ENCODE data around the gene POLR2F. TPM values are rescaled to one million over a fixed set of nuclear protein-coding genes. Genes with fewer than 3 reads are reported as not detected.
A peak's percentile ranks its signal among the peaks of the same experiment; 100 is the strongest.

POLR2F gene
- total RNA-seq, 1 experiment from 2014 or later, result 138 TPM

DNA sequence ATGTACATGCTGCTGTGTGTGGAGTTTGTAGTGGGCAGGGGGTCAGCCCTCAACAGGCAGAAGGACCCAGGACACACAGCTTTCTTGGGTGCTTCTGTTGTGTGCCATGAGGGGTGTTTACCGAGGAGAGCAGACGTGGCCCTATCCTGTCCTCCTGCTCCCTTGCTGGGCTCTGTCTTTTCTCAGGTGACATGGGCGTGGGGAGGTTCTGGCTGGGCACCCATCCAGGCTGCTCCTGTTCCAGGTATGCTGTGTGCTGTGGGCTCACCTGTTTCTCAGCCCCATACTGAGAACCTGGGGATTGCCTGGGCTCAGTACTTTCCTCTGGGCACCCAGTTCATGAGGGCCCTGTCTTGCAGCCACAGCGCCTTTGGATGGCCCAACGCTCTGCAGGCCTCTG, 24.1 kb upstream of the POLR2F start (continued):
- TF ChIP-seq, protein P1, sequence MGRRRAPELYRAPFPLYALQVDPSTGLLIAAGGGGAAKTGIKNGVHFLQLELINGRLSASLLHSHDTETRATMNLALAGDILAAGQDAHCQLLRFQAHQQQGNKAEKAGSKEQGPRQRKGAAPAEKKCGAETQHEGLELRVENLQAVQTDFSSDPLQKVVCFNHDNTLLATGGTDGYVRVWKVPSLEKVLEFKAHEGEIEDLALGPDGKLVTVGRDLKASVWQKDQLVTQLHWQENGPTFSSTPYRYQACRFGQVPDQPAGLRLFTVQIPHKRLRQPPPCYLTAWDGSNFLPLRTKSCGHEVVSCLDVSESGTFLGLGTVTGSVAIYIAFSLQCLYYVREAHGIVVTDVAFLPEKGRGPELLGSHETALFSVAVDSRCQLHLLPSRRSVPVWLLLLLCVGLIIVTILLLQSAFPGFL (CRISPR knock-in tag; IDR thresholded peaks at IDR 0.05; ENCODE audit: borderline replicate concordance), result no peak
- TF ChIP-seq, protein P2, sequence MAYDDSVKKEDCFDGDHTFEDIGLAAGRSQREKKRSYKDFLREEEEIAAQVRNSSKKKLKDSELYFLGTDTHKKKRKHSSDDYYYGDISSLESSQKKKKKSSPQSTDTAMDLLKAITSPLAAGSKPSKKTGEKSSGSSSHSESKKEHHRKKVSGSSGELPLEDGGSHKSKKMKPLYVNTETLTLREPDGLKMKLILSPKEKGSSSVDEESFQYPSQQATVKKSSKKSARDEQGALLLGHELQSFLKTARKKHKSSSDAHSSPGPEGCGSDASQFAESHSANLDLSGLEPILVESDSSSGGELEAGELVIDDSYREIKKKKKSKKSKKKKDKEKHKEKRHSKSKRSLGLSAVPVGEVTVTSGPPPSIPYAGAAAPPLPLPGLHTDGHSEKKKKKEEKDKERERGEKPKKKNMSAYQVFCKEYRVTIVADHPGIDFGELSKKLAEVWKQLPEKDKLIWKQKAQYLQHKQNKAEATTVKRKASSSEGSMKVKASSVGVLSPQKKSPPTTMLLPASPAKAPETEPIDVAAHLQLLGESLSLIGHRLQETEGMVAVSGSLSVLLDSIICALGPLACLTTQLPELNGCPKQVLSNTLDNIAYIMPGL (CRISPR knock-in tag; IDR thresholded peaks at IDR 0.05), result no peak
- TF ChIP-seq, protein P3, sequence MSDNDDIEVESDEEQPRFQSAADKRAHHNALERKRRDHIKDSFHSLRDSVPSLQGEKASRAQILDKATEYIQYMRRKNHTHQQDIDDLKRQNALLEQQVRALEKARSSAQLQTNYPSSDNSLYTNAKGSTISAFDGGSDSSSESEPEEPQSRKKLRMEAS (CRISPR knock-in tag; IDR thresholded peaks at IDR 0.05), result no peak
- TF ChIP-seq, protein P4, sequence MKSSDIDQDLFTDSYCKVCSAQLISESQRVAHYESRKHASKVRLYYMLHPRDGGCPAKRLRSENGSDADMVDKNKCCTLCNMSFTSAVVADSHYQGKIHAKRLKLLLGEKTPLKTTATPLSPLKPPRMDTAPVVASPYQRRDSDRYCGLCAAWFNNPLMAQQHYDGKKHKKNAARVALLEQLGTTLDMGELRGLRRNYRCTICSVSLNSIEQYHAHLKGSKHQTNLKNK (CRISPR knock-in tag; IDR thresholded peaks at IDR 0.05), result no peak

DNA sequence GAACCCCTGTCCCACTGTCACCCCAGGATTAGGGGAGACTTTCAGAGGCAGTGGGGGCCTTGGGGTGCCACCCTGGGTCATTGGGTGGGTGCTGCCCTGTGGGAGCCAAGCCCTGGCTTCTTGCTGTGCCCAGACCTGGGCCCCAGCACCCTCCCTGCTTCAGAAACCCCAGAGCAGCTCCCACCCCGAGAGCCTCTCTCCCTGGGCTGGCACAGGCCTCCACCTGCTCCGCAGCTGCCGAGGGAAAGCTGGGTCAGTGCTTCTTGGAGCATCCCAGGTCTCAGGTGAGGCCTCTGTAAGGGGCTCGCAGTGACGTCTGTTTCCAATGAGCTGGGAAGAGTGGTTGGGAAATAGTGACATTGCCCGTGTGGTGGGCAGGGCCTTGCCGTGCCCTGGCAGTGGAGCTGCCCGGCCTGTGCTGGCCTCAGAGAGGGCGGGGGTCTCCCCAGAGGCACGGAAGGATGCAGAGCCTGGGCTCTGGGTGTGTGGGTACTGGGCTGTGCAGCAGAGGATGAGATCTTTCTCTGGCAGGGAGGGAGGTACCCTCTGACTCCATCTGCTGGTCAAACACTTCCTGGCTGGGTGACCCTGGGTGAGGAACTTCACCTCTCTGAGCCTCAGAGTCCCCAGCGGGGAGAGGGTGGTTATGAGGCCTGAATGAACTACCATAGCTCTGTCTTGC, 23.1 kb upstream of the POLR2F start:
- ChIA-PET CTCF (interaction anchor here (0.5 to 1.7 kb wide), 11 partner anchors 10 to 113 kb away, joined by 3 to 8 read pairs (median 4); partner anchors contain the start of gene MICALL1), POLR2A (no interaction called here)
- Mint-ChIP-seq H3K4me1 (peaks cover 3% of the 10 kb centered on the region), H3K27ac (peak overlapping the region; percentile 57; the same call in 1 of the 2 replicates), H3K27me3 (ENCODE audit: low read depth) (no peaks in the 10 kb centered on the region; the same call in 1 of the 2 replicates), H3K4me3 (no peak overlapping the region), H3K9me3 (no peaks in the 10 kb centered on the region), H3K36me3 (peaks cover 17% of the 10 kb centered on the region)
- DNase-seq (ENCODE audit: low spot score) (peak; percentile 36), ATAC-seq (peak; percentile 58)
- TF ChIP-seq, protein P5, sequence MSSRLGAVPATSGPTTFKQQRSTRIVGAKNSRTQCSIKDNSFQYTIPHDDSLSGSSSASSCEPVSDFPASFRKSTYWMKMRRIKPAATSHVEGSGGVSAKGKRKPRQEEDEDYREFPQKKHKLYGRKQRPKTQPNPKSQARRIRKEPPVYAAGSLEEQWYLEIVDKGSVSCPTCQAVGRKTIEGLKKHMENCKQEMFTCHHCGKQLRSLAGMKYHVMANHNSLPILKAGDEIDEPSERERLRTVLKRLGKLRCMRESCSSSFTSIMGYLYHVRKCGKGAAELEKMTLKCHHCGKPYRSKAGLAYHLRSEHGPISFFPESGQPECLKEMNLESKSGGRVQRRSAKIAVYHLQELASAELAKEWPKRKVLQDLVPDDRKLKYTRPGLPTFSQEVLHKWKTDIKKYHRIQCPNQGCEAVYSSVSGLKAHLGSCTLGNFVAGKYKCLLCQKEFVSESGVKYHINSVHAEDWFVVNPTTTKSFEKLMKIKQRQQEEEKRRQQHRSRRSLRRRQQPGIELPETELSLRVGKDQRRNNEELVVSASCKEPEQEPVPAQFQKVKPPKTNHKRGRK (CRISPR knock-in tag; IDR thresholded peaks at IDR 0.05; ENCODE audit: borderline replicate concordance), result no peak
- TF ChIP-seq, protein P6, sequence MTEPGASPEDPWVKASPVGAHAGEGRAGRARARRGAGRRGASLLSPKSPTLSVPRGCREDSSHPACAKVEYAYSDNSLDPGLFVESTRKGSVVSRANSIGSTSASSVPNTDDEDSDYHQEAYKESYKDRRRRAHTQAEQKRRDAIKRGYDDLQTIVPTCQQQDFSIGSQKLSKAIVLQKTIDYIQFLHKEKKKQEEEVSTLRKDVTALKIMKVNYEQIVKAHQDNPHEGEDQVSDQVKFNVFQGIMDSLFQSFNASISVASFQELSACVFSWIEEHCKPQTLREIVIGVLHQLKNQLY (CRISPR knock-in tag; IDR thresholded peaks at IDR 0.05), result no peak
- TF ChIP-seq, protein P7, sequence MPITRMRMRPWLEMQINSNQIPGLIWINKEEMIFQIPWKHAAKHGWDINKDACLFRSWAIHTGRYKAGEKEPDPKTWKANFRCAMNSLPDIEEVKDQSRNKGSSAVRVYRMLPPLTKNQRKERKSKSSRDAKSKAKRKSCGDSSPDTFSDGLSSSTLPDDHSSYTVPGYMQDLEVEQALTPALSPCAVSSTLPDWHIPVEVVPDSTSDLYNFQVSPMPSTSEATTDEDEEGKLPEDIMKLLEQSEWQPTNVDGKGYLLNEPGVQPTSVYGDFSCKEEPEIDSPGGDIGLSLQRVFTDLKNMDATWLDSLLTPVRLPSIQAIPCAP (CRISPR knock-in tag; IDR thresholded peaks at IDR 0.05), result no peak
- TF ChIP-seq, protein P8, sequence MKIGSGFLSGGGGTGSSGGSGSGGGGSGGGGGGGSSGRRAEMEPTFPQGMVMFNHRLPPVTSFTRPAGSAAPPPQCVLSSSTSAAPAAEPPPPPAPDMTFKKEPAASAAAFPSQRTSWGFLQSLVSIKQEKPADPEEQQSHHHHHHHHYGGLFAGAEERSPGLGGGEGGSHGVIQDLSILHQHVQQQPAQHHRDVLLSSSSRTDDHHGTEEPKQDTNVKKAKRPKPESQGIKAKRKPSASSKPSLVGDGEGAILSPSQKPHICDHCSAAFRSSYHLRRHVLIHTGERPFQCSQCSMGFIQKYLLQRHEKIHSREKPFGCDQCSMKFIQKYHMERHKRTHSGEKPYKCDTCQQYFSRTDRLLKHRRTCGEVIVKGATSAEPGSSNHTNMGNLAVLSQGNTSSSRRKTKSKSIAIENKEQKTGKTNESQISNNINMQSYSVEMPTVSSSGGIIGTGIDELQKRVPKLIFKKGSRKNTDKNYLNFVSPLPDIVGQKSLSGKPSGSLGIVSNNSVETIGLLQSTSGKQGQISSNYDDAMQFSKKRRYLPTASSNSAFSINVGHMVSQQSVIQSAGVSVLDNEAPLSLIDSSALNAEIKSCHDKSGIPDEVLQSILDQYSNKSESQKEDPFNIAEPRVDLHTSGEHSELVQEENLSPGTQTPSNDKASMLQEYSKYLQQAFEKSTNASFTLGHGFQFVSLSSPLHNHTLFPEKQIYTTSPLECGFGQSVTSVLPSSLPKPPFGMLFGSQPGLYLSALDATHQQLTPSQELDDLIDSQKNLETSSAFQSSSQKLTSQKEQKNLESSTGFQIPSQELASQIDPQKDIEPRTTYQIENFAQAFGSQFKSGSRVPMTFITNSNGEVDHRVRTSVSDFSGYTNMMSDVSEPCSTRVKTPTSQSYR (CRISPR knock-in tag; IDR thresholded peaks at IDR 0.05), result no peak
- no peak for TF ChIP-seq IRF2 (CRISPR knock-in tag; IDR thresholded peaks at IDR 0.05; ENCODE audit: borderline replicate concordance, low read depth)
- no peak for TF ChIP-seq NR3C1 (CRISPR knock-in tag; conservative IDR thresholded peaks at IDR 0.05; ENCODE audit: low read depth)
- TF ChIP-seq, protein P4 (CRISPR knock-in tag; IDR thresholded peaks at IDR 0.05), result no peak
- TF ChIP-seq ESRRA (CRISPR knock-in tag; IDR thresholded peaks at IDR 0.05; ENCODE audit: borderline replicate concordance), result no peak
- no peak for TF ChIP-seq ZNF416 (CRISPR knock-in tag; IDR thresholded peaks at IDR 0.05)
- no peak for TF ChIP-seq GRHL2 (CRISPR knock-in tag; IDR thresholded peaks at IDR 0.05; ENCODE audit: insufficient replicate concordance, severe bottlenecking)
- no peak for TF ChIP-seq ETV6 (CRISPR knock-in tag; IDR thresholded peaks at IDR 0.05)
- TF ChIP-seq, protein P9, sequence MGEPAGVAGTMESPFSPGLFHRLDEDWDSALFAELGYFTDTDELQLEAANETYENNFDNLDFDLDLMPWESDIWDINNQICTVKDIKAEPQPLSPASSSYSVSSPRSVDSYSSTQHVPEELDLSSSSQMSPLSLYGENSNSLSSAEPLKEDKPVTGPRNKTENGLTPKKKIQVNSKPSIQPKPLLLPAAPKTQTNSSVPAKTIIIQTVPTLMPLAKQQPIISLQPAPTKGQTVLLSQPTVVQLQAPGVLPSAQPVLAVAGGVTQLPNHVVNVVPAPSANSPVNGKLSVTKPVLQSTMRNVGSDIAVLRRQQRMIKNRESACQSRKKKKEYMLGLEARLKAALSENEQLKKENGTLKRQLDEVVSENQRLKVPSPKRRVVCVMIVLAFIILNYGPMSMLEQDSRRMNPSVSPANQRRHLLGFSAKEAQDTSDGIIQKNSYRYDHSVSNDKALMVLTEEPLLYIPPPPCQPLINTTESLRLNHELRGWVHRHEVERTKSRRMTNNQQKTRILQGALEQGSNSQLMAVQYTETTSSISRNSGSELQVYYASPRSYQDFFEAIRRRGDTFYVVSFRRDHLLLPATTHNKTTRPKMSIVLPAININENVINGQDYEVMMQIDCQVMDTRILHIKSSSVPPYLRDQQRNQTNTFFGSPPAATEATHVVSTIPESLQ (CRISPR knock-in tag; IDR thresholded peaks at IDR 0.05), result no peak
- TF ChIP-seq, protein P10, sequence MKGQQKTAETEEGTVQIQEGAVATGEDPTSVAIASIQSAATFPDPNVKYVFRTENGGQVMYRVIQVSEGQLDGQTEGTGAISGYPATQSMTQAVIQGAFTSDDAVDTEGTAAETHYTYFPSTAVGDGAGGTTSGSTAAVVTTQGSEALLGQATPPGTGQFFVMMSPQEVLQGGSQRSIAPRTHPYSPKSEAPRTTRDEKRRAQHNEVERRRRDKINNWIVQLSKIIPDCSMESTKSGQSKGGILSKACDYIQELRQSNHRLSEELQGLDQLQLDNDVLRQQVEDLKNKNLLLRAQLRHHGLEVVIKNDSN (CRISPR knock-in tag; IDR thresholded peaks at IDR 0.05), result no peak

Data from WTC11 (cell line).